Measurements from ENCODE around the gene SLC7A1.

SLC7A1 gene

DNA sequence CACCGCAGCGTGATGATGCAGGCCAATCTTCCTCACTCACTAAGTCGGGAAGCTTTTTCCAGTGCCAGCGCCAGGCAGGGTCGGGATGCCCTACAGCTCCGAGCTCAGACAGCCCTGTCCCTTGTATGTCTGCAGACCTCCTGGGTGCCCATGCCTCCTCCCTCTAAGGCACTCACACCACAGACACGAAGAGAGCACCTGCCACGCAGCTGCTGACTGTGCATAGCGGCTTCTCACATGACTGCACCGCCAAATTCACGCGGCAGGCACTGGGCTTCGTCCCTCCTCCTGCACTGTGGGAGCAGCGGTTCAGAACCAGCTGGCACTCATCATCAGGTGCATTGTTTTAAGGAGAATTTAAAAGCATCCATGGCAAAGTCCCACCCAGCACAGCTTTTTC lies 88.1 kb downstream of the SLC7A1 start:
- TF ChIP-seq, protein P1, sequence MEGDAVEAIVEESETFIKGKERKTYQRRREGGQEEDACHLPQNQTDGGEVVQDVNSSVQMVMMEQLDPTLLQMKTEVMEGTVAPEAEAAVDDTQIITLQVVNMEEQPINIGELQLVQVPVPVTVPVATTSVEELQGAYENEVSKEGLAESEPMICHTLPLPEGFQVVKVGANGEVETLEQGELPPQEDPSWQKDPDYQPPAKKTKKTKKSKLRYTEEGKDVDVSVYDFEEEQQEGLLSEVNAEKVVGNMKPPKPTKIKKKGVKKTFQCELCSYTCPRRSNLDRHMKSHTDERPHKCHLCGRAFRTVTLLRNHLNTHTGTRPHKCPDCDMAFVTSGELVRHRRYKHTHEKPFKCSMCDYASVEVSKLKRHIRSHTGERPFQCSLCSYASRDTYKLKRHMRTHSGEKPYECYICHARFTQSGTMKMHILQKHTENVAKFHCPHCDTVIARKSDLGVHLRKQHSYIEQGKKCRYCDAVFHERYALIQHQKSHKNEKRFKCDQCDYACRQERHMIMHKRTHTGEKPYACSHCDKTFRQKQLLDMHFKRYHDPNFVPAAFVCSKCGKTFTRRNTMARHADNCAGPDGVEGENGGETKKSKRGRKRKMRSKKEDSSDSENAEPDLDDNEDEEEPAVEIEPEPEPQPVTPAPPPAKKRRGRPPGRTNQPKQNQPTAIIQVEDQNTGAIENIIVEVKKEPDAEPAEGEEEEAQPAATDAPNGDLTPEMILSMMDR (IDR thresholded peaks at IDR 0.05; ENCODE audit: insufficient read depth, low read depth, low read length, missing control alignments): no peak
- no peak overlapping the region for H3K4me3 ChIP-seq (ENCODE audit: low read depth, low read length)
- no peak for DNase-seq (ENCODE audit: low read depth)

- H3K4me3 ChIP-seq (ENCODE audit: low read depth, low read length): no peak overlapping the region
- no peak for DNase-seq (ENCODE audit: low read depth)
- TF ChIP-seq, protein P1 (IDR thresholded peaks at IDR 0.05; ENCODE audit: insufficient read depth, low read depth, low read length, missing control alignments): no peak
Measured at GRCh38 chr13:29505950-29506349, 89.5 kb downstream of the SLC7A1 start.

DNA sequence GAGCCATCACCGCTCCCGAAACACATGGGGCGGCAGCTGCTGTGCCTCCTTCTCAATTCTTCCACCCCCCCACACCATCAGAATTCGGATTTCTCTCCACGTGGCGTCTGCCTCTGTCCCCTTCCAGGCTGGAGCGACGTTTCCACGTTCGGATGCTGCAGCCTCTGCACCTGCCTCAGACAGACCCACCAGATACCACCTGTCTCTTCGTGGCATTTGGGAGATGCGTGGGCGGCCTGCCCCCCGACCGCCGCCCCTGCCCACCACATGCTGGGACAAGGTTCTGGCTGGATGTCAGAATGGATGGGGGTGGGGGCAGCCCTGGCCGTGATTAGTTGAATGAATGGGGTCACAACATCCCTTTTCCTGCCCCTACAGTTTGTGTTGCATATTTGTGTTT lies 90.0 kb downstream of the SLC7A1 start:
- no peak for DNase-seq (ENCODE audit: low read depth)
- no peak overlapping the region for H3K4me3 ChIP-seq (ENCODE audit: low read depth, low read length)
- TF ChIP-seq, protein P1 (IDR thresholded peaks at IDR 0.05; ENCODE audit: insufficient read depth, low read depth, low read length, missing control alignments): no peak

DNA sequence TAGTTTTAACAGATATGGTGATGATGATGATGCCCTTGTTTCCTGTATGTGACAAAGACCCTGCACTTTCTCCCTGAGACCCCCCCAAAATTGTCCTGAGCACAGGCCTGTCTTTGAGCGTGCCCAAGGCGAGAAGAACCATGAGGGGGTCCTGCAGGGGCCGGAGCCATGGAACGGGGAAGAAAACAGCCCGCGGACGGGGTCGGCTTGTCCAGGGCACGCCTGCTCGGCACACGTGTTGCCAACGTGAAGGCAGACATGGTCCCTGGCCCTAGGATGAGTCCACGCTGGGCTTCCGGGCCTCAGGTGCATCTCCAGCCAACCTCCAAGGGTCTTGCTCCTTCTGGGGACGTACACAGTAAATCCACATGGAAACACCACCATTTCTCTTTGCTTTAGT lies 90.8 kb downstream of the SLC7A1 start:
- no peak overlapping the region for H3K4me3 ChIP-seq (ENCODE audit: low read depth, low read length)
- DNase-seq (ENCODE audit: low read depth): no peak
- TF ChIP-seq, protein P1 (IDR thresholded peaks at IDR 0.05; ENCODE audit: insufficient read depth, low read depth, low read length, missing control alignments): no peak

DNA sequence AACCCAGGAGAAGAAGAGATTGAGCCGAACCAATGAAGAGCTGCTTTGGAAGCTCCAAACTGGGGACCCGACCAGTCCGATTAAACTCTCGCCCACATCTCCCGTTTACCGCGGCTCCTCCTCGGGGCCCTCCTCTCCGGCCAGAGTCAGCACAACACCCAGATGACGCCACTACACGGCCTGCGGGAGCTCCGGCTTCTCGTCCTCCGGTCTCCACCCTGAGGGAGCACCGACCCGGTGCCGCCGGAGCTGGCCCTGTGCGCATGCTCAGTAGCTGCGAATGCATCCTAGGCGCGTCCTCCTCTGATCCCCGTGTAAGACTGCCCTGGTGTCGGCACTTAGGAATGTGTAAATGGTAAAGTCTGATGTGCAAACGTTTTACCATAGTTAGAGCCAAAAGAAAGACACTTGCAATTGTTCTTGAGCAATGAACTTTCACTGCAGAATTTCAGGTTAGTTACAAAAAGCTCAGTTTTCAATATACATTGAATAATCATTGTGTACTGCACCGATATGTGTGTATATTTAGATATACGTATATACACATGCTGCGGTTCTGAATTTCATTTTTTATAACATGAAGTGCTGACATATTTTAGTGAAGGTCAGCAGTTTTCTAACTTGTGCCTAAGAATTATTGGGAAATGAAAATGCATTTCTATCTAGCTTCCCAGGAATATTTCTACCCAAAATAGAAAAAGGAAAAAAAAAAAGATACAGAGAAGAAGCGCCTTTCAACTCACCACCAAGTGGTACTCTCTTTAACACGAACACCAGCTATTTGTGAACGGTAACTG lies 92.2 kb downstream of the SLC7A1 start:
- no peak overlapping the region for H3K4me3 ChIP-seq (ENCODE audit: low read depth, low read length)
- no peak for DNase-seq (ENCODE audit: low read depth)
- TF ChIP-seq, protein P1 (IDR thresholded peaks at IDR 0.05; ENCODE audit: insufficient read depth, low read depth, low read length, missing control alignments): no peak

DNA sequence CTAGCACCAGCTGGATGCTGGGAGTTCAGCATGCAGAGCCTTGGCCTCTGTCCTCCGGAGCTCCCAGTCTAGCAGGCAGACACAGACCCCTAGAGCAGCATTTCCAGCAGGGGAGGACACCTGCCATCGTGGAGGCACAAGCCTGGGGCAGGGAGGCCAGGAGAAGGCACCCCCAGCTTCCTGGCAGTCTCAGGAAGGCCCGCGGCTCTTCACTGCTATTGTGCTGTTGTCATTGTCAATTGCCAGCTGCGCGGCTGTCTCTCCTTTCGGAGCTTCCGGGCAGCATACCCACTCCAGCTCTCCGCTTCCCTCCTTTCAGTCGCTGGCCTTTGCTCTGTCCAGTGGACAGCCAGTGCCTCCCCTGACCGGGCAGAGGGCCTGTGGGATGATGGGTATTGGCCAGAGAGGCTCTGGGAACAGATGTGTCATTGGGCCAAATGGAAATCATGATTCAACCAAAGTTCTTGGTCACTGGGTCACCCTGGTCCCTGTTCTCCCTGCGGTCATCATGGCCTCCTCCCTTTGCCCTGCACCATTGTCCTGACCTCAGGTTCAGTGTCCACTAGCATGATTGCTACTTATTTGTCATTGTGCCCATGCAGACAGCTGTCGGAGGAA lies 93.0 kb downstream of the SLC7A1 start:
- no peak for DNase-seq (ENCODE audit: low read depth)
- TF ChIP-seq, protein P1 (IDR thresholded peaks at IDR 0.05; ENCODE audit: insufficient read depth, low read depth, low read length, missing control alignments): no peak
- no peak overlapping the region for H3K4me3 ChIP-seq (ENCODE audit: low read depth, low read length)

Measured in GM12865 (cell line).